H1 (cell line): ENCODE results near the gene ELOF1. TPM values are rescaled to one million over a fixed set of nuclear protein-coding genes. Genes with fewer than 3 reads are reported as not detected.
A peak's percentile ranks its signal among the peaks of the same experiment; 100 is the strongest.

ENCODE experiments used
- CTCF ChIA-PET: fragments of 300-600 bp; sonication (Branson Sonifier 250); formaldehyde crosslinking; loops from one replicate; lab custom pipeline; 2021; ENCODE audit not compliant: partially characterized antibody; lab: Charles Lee
- POLR2A ChIA-PET: fragments of 300-600 bp; sonication (Branson Sonifier 250); formaldehyde crosslinking; loops from one replicate; lab custom pipeline; 2021; ENCODE audit warnings: inconsistent platforms; ENCODE audit not compliant: partially characterized antibody; lab: Charles Lee
- DNase-seq, 2 experiments: peaks; one replicate each; pipeline versions ENCODE4 v3.0.0 to v3.0.0-alpha.2; 2010 to 2022; ENCODE audit warnings: low spot score in 2 of 2, low read depth in 1 of 2, mixed read lengths in 1 of 2
- FAIRE-seq: peaks from 2 replicates; lab custom pipeline; 2011; peaks lifted over from hg19 to GRCh38; lab: Jason Lieb, UNC
- H2AFZ ChIP-seq: 2 replicates; pipeline ENCODE4 v1.8.1; 2012; ENCODE audit warnings: low read length, inconsistent platforms
- H2AK5ac ChIP-seq: 2 replicates; pipeline ENCODE4 v1.6.1; 2013; ENCODE audit warnings: low read depth, low read length
- H2BK120ac ChIP-seq: replicated peaks from 2 replicates; pipeline ENCODE3; 2013; ENCODE audit warnings: low read depth, low read length, inconsistent platforms
- H2BK12ac ChIP-seq: 2 replicates; pipeline ENCODE4 v1.6.1; 2013; ENCODE audit warnings: low read depth, low read length
- H2BK15ac ChIP-seq: 2 replicates; pipeline ENCODE4 v1.6.1; 2013; ENCODE audit warnings: low read length
- H2BK20ac ChIP-seq: 2 replicates; pipeline ENCODE4 v1.6.1; 2013; ENCODE audit warnings: low read length
- H2BK5ac ChIP-seq: 2 replicates; pipeline ENCODE4 v1.6.1; 2013; ENCODE audit warnings: low read depth, low read length
- H3K14ac ChIP-seq: 2 replicates; pipeline ENCODE4 v1.6.1; 2013; ENCODE audit warnings: inconsistent platforms; ENCODE audit not compliant: insufficient read length
- H3K18ac ChIP-seq: 2 replicates; pipeline ENCODE4 v1.6.1; 2013; ENCODE audit warnings: low read length; ENCODE audit errors: extremely low read depth
- H3K23ac ChIP-seq: 2 replicates; pipeline ENCODE4 v1.6.1; 2013; ENCODE audit warnings: inconsistent platforms; ENCODE audit not compliant: insufficient read length
- H3K23me2 ChIP-seq: 2 replicates; pipeline ENCODE4 v1.6.1; 2013; ENCODE audit warnings: low read depth, low read length
- H3K27ac ChIP-seq: 2 replicates; pipeline ENCODE4 v1.6.1; 2011; ENCODE audit warnings: low read depth, low read length, inconsistent platforms
- H3K27me3 ChIP-seq, 4 experiments: replicated peaks in 1 of 4; 1 replicate in 1 of 4; 2 replicates in 3 of 4; pipeline versions ENCODE4 v1.6.1 to v1.8.1; 2011 to 2013; ENCODE audit warnings: low read length in 3 of 4, mild to moderate bottlenecking in 3 of 4, inconsistent platforms in 2 of 4, mixed read lengths in 2 of 4, moderate library complexity in 1 of 4; ENCODE audit not compliant: control insufficient read depth in 3 of 4, insufficient read depth in 3 of 4; ENCODE audit errors: extremely low read depth in 1 of 4
- H3K36me3 ChIP-seq, 4 experiments: 2 replicates each; pipeline versions ENCODE4 v1.6.1 to v1.8.1; 2011 to 2013; ENCODE audit warnings: mild to moderate bottlenecking in 4 of 4, low read length in 3 of 4, moderate library complexity in 2 of 4, control low read depth in 1 of 4, inconsistent platforms in 1 of 4; ENCODE audit not compliant: insufficient read depth in 4 of 4, control insufficient read depth in 2 of 4
- H3K4ac ChIP-seq: replicated peaks from 2 replicates; pipeline ENCODE3; 2013; ENCODE audit warnings: low read length, low read depth, mixed read lengths, inconsistent platforms; ENCODE audit not compliant: insufficient read length
- H3K4me1 ChIP-seq, 4 experiments: replicated peaks in 1 of 4; 1 replicate in 1 of 4; 2 replicates in 3 of 4; pipeline versions ENCODE4 v1.6.1 to v1.8.1; 2011 to 2013; ENCODE audit warnings: low read length in 3 of 4, inconsistent platforms in 2 of 4, mixed read lengths in 1 of 4; ENCODE audit not compliant: insufficient read depth in 4 of 4, control insufficient read depth in 3 of 4
- H3K4me2 ChIP-seq, 2 experiments: 2 replicates each; pipeline versions ENCODE4 v1.6.1 to v1.8.1; 2011 to 2013; ENCODE audit warnings: low read depth in 2 of 2, low read length in 2 of 2, control low read depth in 1 of 2, inconsistent platforms in 1 of 2, mild to moderate bottlenecking in 1 of 2; ENCODE audit not compliant: insufficient read depth in 1 of 2
- H3K4me3 ChIP-seq, 4 experiments: fragments of 200-600, 300-600 bp in 1 of 4; sonication (generic), shearing (Covaris generic), sonication (Bioruptor Twin) in 1 of 4; 2 replicates each; pipeline versions ENCODE4 v1.5.1 to v1.8.1; 2011 to 2016; ENCODE audit warnings: low read length in 4 of 4, low read depth in 3 of 4, control low read depth in 2 of 4, inconsistent platforms in 2 of 4, mild to moderate bottlenecking in 2 of 4, mixed read lengths in 1 of 4, moderate library complexity in 1 of 4; ENCODE audit not compliant: insufficient read depth in 2 of 4; ENCODE audit errors: extremely low read depth in 1 of 4
- H3K56ac ChIP-seq: replicated peaks from 2 replicates; pipeline ENCODE3; 2013; ENCODE audit warnings: low read depth, mild to moderate bottlenecking, mixed read lengths, low read length, inconsistent platforms; ENCODE audit not compliant: insufficient read length
- H3K79me1 ChIP-seq: 2 replicates; pipeline ENCODE4 v1.6.1; 2013; ENCODE audit warnings: low read depth, low read length, control low read depth
- H3K79me2 ChIP-seq, 2 experiments: 2 replicates each; pipeline versions ENCODE4 v1.6.1 to v1.8.1; 2012 to 2013; ENCODE audit warnings: low read length in 2 of 2, mild to moderate bottlenecking in 2 of 2, inconsistent platforms in 1 of 2; ENCODE audit not compliant: insufficient read depth in 2 of 2, control insufficient read depth in 1 of 2
- H3K9ac ChIP-seq, 4 experiments: replicated peaks in 1 of 4; 1 replicate in 1 of 4; 2 replicates in 3 of 4; pipeline versions ENCODE4 v1.6.1 to v1.8.1; 2011 to 2013; ENCODE audit warnings: low read depth in 3 of 4, low read length in 3 of 4, control low read depth in 2 of 4, mild to moderate bottlenecking in 2 of 4, moderate library complexity in 2 of 4, inconsistent platforms in 1 of 4; ENCODE audit errors: extremely low read depth in 1 of 4
- H3K9me3 ChIP-seq, 2 experiments: 2 replicates each; pipeline versions ENCODE4 v1.6.1 to v1.8.1; 2012 to 2013; ENCODE audit warnings: mild to moderate bottlenecking in 2 of 2, moderate library complexity in 2 of 2, control low read depth in 1 of 2, inconsistent platforms in 1 of 2, low read depth in 1 of 2, low read length in 1 of 2, mixed read lengths in 1 of 2; ENCODE audit not compliant: insufficient read depth in 2 of 2
- H4K20me1 ChIP-seq, 2 experiments: replicated peaks in 1 of 2; 2 replicates each; pipeline versions ENCODE3 to v1.8.1; 2011 to 2013; ENCODE audit warnings: inconsistent platforms in 2 of 2, low read length in 2 of 2, mild to moderate bottlenecking in 1 of 2; ENCODE audit not compliant: insufficient read depth in 2 of 2, control insufficient read depth in 1 of 2
- H4K5ac ChIP-seq: 2 replicates; pipeline ENCODE4 v1.6.1; 2013; ENCODE audit warnings: low read length, low read depth, mixed read lengths, inconsistent platforms; ENCODE audit not compliant: insufficient read length
- H4K8ac ChIP-seq: 2 replicates; pipeline ENCODE4 v1.8.0; 2013; ENCODE audit warnings: mild to moderate bottlenecking, moderate library complexity, low read length, inconsistent platforms; ENCODE audit not compliant: insufficient read depth; ENCODE audit errors: extremely low read depth
- H4K91ac ChIP-seq: replicated peaks from 2 replicates; pipeline ENCODE3; 2013; ENCODE audit warnings: low read length, mixed read lengths, inconsistent platforms; ENCODE audit not compliant: insufficient read length
- BCL11A ChIP-seq, 2 experiments: IDR thresholded peaks; one replicate each; pipeline ENCODE4 v1.6.1; 2011; ENCODE audit warnings: low read depth in 2 of 2, low read length in 2 of 2, mild to moderate bottlenecking in 2 of 2
- CHD1 ChIP-seq: IDR thresholded peaks from 2 replicates; pipeline ENCODE4 v1.6.1; 2012; ENCODE audit warnings: low read depth, low read length, improper control_type of control experiment
- CHD2 ChIP-seq: IDR thresholded peaks from 2 replicates; pipeline ENCODE4 v1.6.1; 2012; ENCODE audit warnings: low read length, improper control_type of control experiment
- JUND ChIP-seq: IDR thresholded peaks from 2 replicates; pipeline ENCODE4 v1.6.1; 2011; ENCODE audit warnings: mild to moderate bottlenecking, improper control_type of control experiment, low read length
- KDM1A ChIP-seq: fragments of 200-600, 300-600 bp; sonication (generic); IDR thresholded peaks from 2 replicates; pipeline ENCODE4 v1.7.1; 2016; ENCODE audit warnings: mild to moderate bottlenecking, low read length, borderline replicate concordance
- PHF8 ChIP-seq: fragments of 200-600 bp; sonication (generic); conservative IDR thresholded peaks from 2 replicates; pipeline ENCODE4 v1.7.1; 2012; ENCODE audit warnings: low read depth, mild to moderate bottlenecking, inconsistent platforms, low read length, moderate library complexity
- POU5F1 ChIP-seq: IDR thresholded peaks from 2 replicates; pipeline ENCODE4 v1.6.1; 2011; ENCODE audit warnings: low read depth, mild to moderate bottlenecking, low read length, moderate library complexity
- RAD21 ChIP-seq, 2 experiments: IDR thresholded peaks in 1 of 2; conservative IDR thresholded peaks in 1 of 2; 2 replicates each; pipeline ENCODE4 v1.6.1; 2011; ENCODE audit warnings: low read depth in 2 of 2, low read length in 2 of 2, improper control_type of control experiment in 1 of 2, inconsistent platforms in 1 of 2, mild to moderate bottlenecking in 1 of 2, moderate library complexity in 1 of 2
- RFX5 ChIP-seq: IDR thresholded peaks from 2 replicates; pipeline ENCODE4 v1.6.1; 2011; ENCODE audit warnings: low read depth, low read length, improper control_type of control experiment, borderline replicate concordance
- TAF1 ChIP-seq: IDR thresholded peaks from 2 replicates; pipeline ENCODE4 v1.6.1; 2011; ENCODE audit warnings: mild to moderate bottlenecking, low read depth, low read length
- TAF7 ChIP-seq: optimal IDR thresholded peaks from 2 replicates; pipeline ENCODE3; 2011; ENCODE audit warnings: low read depth, mild to moderate bottlenecking, inconsistent platforms, low read length, moderate library complexity, borderline replicate concordance
- YY1 ChIP-seq: IDR thresholded peaks from 2 replicates; pipeline ENCODE4 v1.6.1; 2011; ENCODE audit warnings: low read depth, mild to moderate bottlenecking, low read length
- WGBS, 2 experiments: shearing (Covaris generic) in 1 of 2; methylation state at CpG; one replicate each; pipeline versions ENCODE4 v1.1.6 to v1.1.7; 2013 to 2015; ENCODE audit warnings: low lambda C conversion rate in 2 of 2, mixed read lengths in 2 of 2, inconsistent platforms in 1 of 2, low coverage in 1 of 2, missing lambda C conversion rate in 1 of 2; ENCODE audit not compliant: insufficient replicate concordance in 2 of 2, insufficient coverage in 1 of 2, insufficient read length in 1 of 2; ENCODE audit errors: extremely low coverage in 1 of 2, missing lambda C conversion rate in 1 of 2; 5-methylcytosine and 5-hydroxymethylcytosine counted together
- polyA plus RNA-seq, 7 experiments: library from polyadenylated mRNA; depleted of rRNA in 3 of 7; stranded (reverse) in 5 of 7; unstranded in 2 of 7; fragments of >200 nt in 5 of 7; fragments of 200-250 nt in 2 of 7; gene quantifications; 1 replicate in 5 of 7; 2 replicates in 1 of 7; 4 replicates in 1 of 7; pipeline versions ENCODE4 v1.2.1 to v1.2.3, GENCODE V29; 2011 to 2013; ENCODE audit warnings: missing spikeins in 2 of 7, mixed read lengths in 2 of 7
- total RNA-seq: library from RNA; stranded (reverse); fragmentation: NEBNext Ultra II Directional; extraction: Animal tissue kit (Norgen Biotek cat#: 25700); gene quantifications from 2 replicates; pipeline ENCODE4 v1.2.1, GENCODE V29; 2021

ELOF1 gene
- total and polyA plus RNA-seq, 2 of the 8 experiments (the other 6 are each of a cell fraction or from before 2014, with no cell fraction given), result 84.2 to 101 TPM

- Histone ChIP-seq H3K9me3 (no peaks in the 10 kb centered on the region), H3K36me3 (peaks cover 0 to 19% (median 12%) of the 10 kb centered on the region in 4 experiments; a peak in 5 of 8 replicates), H3K4me3 (no peak overlapping the region), H2AK5ac (no peak overlapping the region), H3K56ac (no peak overlapping the region), H2AFZ (no peak overlapping the region), H4K20me1 (peaks cover 2 to 24% of the 10 kb centered on the region in 2 experiments), H3K4ac (no peak overlapping the region), H4K8ac (no peak overlapping the region), H3K27me3 (no peaks in the 10 kb centered on the region), H2BK120ac (no peak overlapping the region), H2BK12ac (no peak overlapping the region), H3K4me1 (peaks cover 0 to 6% (median 0%) of the 10 kb centered on the region in 4 experiments; a peak in 4 of 7 replicates), H2BK15ac (no peak overlapping the region), H3K14ac (no peak overlapping the region), H4K5ac (no peak overlapping the region), H3K9ac (peak overlapping the region in 1 of 4 experiments; percentile 42; a peak in 1 of 7 replicates), H3K18ac (no peak overlapping the region), H4K91ac (no peak overlapping the region), H3K23me2 (peaks cover 7% of the 10 kb centered on the region; the same call in 1 of the 2 replicates), H3K4me2 (no peak overlapping the region; a peak in 1 of 4 replicates), H3K79me1 (peaks cover 14% of the 10 kb centered on the region), H3K23ac (no peak overlapping the region), H2BK20ac (no peak overlapping the region), H2BK5ac (no peak overlapping the region), H3K27ac (no peak overlapping the region), H3K79me2 (peaks cover 4 to 33% of the 10 kb centered on the region in 2 experiments; a peak in 3 of 4 replicates)
- POLR2A ChIA-PET, result interaction anchor here (1.0 to 1.8 kb wide), 2 partner anchors 16 to 22 kb away, joined by 3 to 4 read pairs; no protein-coding TSS in a partner anchor
- CTCF ChIA-PET, result interaction anchor here (0.9 to 2.3 kb wide), 3 partner anchors 13 to 115 kb away, joined by 3 to 8 read pairs (median 3); no protein-coding TSS in a partner anchor
- no peak for FAIRE-seq
- 93% methylated on average over 4 of the region's 4 CpGs; no CpG with 5 or more reads in 1 of the 2 experiments for WGBS, 2 experiments
- no peak for DNase-seq
- TF ChIP-seq TAF7, result no peak
- no peak for TF ChIP-seq KDM1A
- no peak for TF ChIP-seq TAF1
- no peak for TF ChIP-seq POU5F1
- TF ChIP-seq BCL11A (IDR thresholded peaks at IDR 0.05; ENCODE audit: low read depth in 2 of 2, low read length in 2 of 2), result no peak
- TF ChIP-seq CHD2, result no peak
- TF ChIP-seq YY1, result no peak
- TF ChIP-seq JUND, result no peak
- TF ChIP-seq RAD21 (IDR thresholded peaks at IDR 0.05 in 1 of 2, conservative IDR thresholded peaks at IDR 0.05 in 1 of 2; ENCODE audit: low read depth in 2 of 2, low read length in 2 of 2), result no peak
- no peak for TF ChIP-seq RFX5
- no peak for TF ChIP-seq PHF8
- TF ChIP-seq CHD1, result no peak
Measured at GRCh38 chr19:11556634-11557420, 2.2 kb downstream of the ELOF1 start.
